HFFc6 (cell line): ENCODE data around the gene ACVR1. TPM values are rescaled to one million over a fixed set of nuclear protein-coding genes. Genes with fewer than 3 reads are reported as not detected.

Source experiments
- DNase-seq: peaks from one replicate; pipeline ENCODE4 v3.0.0-alpha.2; 2018
- H3K27ac Mint-ChIP-seq: 2 replicates; pipeline ENCODE4 v1.8.0; 2020; ENCODE audit warnings: mild to moderate bottlenecking, mixed read lengths
- H3K27me3 Mint-ChIP-seq: 2 replicates; pipeline ENCODE4 v1.8.0; 2021; ENCODE audit warnings: mild to moderate bottlenecking, moderate library complexity, mixed read lengths; ENCODE audit not compliant: insufficient read depth
- H3K36me3 Mint-ChIP-seq: 2 replicates; pipeline ENCODE4 v1.8.0; 2021; ENCODE audit warnings: low read depth, mixed read lengths
- H3K4me1 Mint-ChIP-seq: 2 replicates; pipeline ENCODE4 v1.8.0; 2020; ENCODE audit warnings: low read depth, mixed read lengths
- H3K4me3 Mint-ChIP-seq: 2 replicates; pipeline ENCODE4 v1.8.0; 2020; ENCODE audit warnings: mild to moderate bottlenecking, moderate library complexity, mixed read lengths
- H3K9me3 Mint-ChIP-seq: 2 replicates; pipeline ENCODE4 v1.8.0; 2020; ENCODE audit warnings: mild to moderate bottlenecking, mixed read lengths
- CTCF ChIP-seq: fragments of 200-600 bp; sonication (generic); IDR thresholded peaks from 2 replicates; pipeline ENCODE4 v1.5.0; 2021; ENCODE audit warnings: antibody characterized with exemption, mild to moderate bottlenecking
- total RNA-seq, 6 experiments: library from RNA; stranded (reverse); fragmentation: NEBNext Ultra II Directional; extraction: Animal tissue kit (Norgen Biotek cat#: 25700); gene quantifications; 2 replicates in 1 of 6; 3 replicates in 5 of 6; pipeline ENCODE4 v1.2.3, GENCODE V29; 2021

ACVR1 gene
- total RNA-seq, 6 experiments from 2014 or later = 37.5 to 48.4 (median 43.1) TPM

DNA sequence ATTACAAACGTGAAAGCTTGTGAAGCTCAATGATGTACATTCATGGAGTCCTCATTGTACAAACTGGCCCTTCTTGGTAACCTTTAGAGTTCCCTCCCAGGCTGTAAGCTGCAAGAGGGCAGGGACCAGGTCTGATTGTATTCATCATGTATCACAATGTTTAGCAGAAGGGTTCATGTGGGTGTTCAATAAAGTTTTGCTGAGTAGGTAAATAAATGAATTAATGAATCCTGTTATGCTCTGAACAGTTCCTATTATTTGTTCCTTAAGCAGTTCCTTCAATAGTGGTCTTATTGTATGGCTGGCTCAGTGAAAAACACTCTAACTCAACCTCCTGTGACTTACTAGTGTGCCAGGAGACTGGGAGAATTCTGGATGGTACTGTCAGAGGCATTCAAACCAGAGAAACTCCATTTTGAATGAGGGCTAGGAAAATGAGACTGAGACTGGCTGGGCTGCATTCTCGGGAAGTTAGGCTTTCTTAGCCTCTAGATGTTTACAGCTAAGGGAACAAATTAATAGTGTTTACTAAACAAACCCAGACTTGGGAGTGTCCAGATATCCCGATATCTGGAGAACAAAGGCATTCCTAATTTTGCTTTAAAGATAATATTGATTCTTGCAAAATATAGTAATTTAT is 1.8 kb upstream of the ACVR1 start:
- no peak overlapping the region for H3K27ac Mint-ChIP-seq
- H3K36me3 Mint-ChIP-seq = no peaks in the 10 kb centered on the region; the same call in 1 of the 2 replicates
- no peaks in the 10 kb centered on the region for H3K9me3 Mint-ChIP-seq
- H3K27me3 Mint-ChIP-seq = peaks cover 2% of the 10 kb centered on the region
- peaks cover 29% of the 10 kb centered on the region for H3K4me1 Mint-ChIP-seq
- DNase-seq = no peak
- no peak overlapping the region for H3K4me3 Mint-ChIP-seq
- TF ChIP-seq CTCF = no peak

DNA sequence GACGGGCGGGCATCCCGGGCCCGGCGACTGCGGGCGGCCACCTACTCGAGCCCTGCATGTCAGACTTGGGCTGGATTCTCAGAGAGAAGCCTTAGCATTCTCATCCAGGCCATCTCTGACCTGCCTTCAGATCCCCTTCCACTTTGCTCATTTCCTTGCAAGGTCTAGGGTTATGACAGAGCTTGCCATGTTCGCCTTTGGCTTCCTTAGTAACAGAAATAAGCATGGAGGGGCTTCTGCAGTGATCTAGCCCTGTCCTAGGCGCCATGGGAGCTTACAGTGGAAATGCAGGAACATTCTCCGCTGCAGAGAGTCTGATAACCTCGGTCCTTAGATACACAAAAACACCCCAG is 632 bp upstream of the ACVR1 start:
- Mint-ChIP-seq H3K36me3 (no peaks in the 10 kb centered on the region; the same call in none of the 2 replicates), H3K27me3 (no peaks in the 10 kb centered on the region; the same call in 1 of the 2 replicates), H3K27ac (no peak overlapping the region; the same call in 1 of the 2 replicates), H3K4me1 (peaks cover 40% of the 10 kb centered on the region), H3K4me3 (peak overlapping the region; percentile 85), H3K9me3 (no peaks in the 10 kb centered on the region)
- TF ChIP-seq CTCF = no peak
- DNase-seq = no peak

GRCh38 chr2:157875641-157876065 is 477 bp downstream of the ACVR1 start:
- Mint-ChIP-seq H3K27me3 (no peaks in the 10 kb centered on the region; the same call in 1 of the 2 replicates), H3K4me1 (peaks cover 52% of the 10 kb centered on the region), H3K9me3 (no peaks in the 10 kb centered on the region), H3K27ac (peak overlapping the region; percentile 97), H3K36me3 (peaks cover 8% of the 10 kb centered on the region), H3K4me3 (peak overlapping the region; percentile 100)
- no peak for DNase-seq
- TF ChIP-seq CTCF = no peak

- Mint-ChIP-seq H3K27ac (peak overlapping the region; percentile 97), H3K4me1 (peaks cover 55% of the 10 kb centered on the region), H3K4me3 (peak overlapping the region; percentile 100), H3K36me3 (peaks cover 8% of the 10 kb centered on the region), H3K9me3 (no peaks in the 10 kb centered on the region), H3K27me3 (no peaks in the 10 kb centered on the region; the same call in 1 of the 2 replicates)
- TF ChIP-seq CTCF = no peak
- DNase-seq = peak; percentile 90
Measured at GRCh38 chr2:157874997-157875640, 1.0 kb downstream of the ACVR1 start.

GRCh38 chr2:157874348-157874747 is 1.8 kb downstream of the ACVR1 start:
- H3K36me3 Mint-ChIP-seq = peaks cover 8% of the 10 kb centered on the region
- no peak for DNase-seq
- H3K9me3 Mint-ChIP-seq = no peaks in the 10 kb centered on the region
- H3K27me3 Mint-ChIP-seq = no peaks in the 10 kb centered on the region; the same call in 1 of the 2 replicates
- no peak for TF ChIP-seq CTCF
- H3K4me3 Mint-ChIP-seq = peak overlapping the region; percentile 100
- H3K4me1 Mint-ChIP-seq = peaks cover 63% of the 10 kb centered on the region
- H3K27ac Mint-ChIP-seq = peak overlapping the region; percentile 97
